ENCODE measurements around the gene RSPH9.

The RSPH9 gene

GRCh38 chr6:43710576-43710975 is 65.7 kb downstream of the RSPH9 start:
- no peak for TF ChIP-seq CTCF (IDR thresholded peaks at IDR 0.05; ENCODE audit: control insufficient read depth, extremely low read depth, insufficient read depth)
- DNase-seq (ENCODE audit: low read depth): no peak
- no peak overlapping the region for H3K4me3 ChIP-seq (ENCODE audit: low read depth, low read length)

GRCh38 chr6:43712579-43712978 is 67.7 kb downstream of the RSPH9 start:
- no peak overlapping the region for H3K4me3 ChIP-seq (ENCODE audit: low read depth, low read length)
- no peak for DNase-seq (ENCODE audit: low read depth)
- TF ChIP-seq CTCF (IDR thresholded peaks at IDR 0.05; ENCODE audit: control insufficient read depth, extremely low read depth, insufficient read depth): no peak

DNA sequence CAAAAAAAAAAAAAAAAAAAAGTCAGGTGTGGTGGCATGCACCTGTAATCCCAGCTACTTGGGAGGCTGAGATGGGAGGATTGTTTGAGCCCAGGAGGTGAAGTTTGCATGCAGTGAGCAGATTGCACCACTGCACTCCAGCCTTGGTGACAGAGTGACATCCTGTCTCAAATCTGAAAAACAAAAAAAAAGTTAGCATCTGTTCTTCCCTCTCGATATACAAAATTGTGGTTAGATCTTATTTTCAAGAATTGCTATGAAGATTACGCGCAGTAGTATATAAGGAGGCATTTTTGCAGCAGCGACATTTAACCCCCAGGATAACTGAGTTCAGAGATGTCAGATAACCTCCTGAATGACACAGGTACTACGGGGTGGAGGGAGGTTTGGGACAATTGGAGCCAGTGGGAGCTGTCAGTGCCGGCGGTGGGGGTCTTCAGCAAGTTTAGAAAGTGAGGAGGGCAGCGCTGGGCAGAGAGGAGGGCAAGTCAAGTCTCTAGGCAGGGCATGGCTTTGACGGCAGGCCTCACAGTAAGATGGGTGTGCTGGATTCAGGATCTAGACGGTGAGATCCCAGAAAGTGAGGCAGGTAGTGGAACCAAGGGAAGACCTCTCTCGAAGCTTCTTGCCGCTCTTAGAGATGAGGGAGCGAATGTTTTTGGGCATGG is 68.9 kb downstream of the RSPH9 start:
- no peak overlapping the region for H3K4me3 ChIP-seq (ENCODE audit: low read depth, low read length)
- no peak for DNase-seq (ENCODE audit: low read depth)
- no peak for TF ChIP-seq CTCF (IDR thresholded peaks at IDR 0.05; ENCODE audit: control insufficient read depth, extremely low read depth, insufficient read depth)

GRCh38 chr6:43714311-43715055 is 69.6 kb downstream of the RSPH9 start:
- no peak for DNase-seq (ENCODE audit: low read depth)
- no peak for TF ChIP-seq CTCF (IDR thresholded peaks at IDR 0.05; ENCODE audit: control insufficient read depth, extremely low read depth, insufficient read depth)

GRCh38 chr6:43715056-43715788 is 70.4 kb downstream of the RSPH9 start:
- no peak for DNase-seq (ENCODE audit: low read depth)
- no peak for TF ChIP-seq CTCF (IDR thresholded peaks at IDR 0.05; ENCODE audit: control insufficient read depth, extremely low read depth, insufficient read depth)
- no peak overlapping the region for H3K4me3 ChIP-seq (ENCODE audit: low read depth, low read length)

More at GRCh38 chr6:43714311-43715055, 69.6 kb downstream of the RSPH9 start:
- no peak overlapping the region for H3K4me3 ChIP-seq (ENCODE audit: low read depth, low read length)

GRCh38 chr6:43716099-43716498 is 71.3 kb downstream of the RSPH9 start:
- TF ChIP-seq CTCF (IDR thresholded peaks at IDR 0.05; ENCODE audit: control insufficient read depth, extremely low read depth, insufficient read depth): no peak
- no peak overlapping the region for H3K4me3 ChIP-seq (ENCODE audit: low read depth, low read length)
- DNase-seq (ENCODE audit: low read depth): no peak

Data from LNCaP clone FGC (cell line).